ENCODE data around the gene COL9A3.

The COL9A3 gene

DNA sequence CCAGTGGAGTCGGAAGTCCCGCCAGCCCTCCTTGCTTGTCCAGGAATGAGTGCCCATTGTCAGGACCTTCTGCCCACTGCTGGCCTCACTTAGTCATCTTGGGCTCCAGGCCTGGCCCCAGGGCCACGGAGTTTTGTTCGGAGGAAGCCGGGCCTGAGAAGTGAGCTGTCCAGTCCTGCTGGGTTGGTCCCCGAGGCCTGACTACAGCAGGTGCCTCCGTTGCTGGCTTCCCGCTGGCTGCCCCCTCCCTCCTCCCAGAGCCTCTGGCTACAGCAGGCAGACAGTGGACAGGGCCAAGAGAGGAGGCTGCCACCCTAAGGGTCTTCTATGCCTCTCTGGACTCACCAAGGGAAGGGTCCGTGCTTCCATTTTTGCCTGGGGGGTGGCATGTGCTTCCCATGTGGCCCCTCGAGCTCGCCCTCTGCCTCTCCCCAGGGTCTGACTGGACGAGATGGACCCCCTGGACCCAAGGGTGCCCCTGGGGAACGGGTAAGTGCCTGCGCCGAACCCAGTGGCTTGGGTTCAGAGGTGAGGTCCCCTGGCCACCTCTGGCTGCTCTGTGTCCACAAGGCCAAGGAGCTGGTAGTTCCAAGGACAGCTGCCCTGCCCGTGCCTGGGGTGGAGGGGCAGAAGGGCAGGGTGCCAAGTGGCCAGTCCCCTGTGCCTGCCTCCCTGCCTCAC, 2.8 kb downstream of the COL9A3 start:
- TF ChIP-seq FOXM1 (IDR thresholded peaks at IDR 0.05; ENCODE audit: borderline replicate concordance, low read depth) (peak; percentile 8; the same call in 1 of the 2 replicates), YY1 (IDR thresholded peaks at IDR 0.05; ENCODE audit: low read depth) (peak; percentile 41; the same call in 1 of the 2 replicates), ZBTB7A (IDR thresholded peaks at IDR 0.05; ENCODE audit: low read depth) (peak; percentile 56), CREB1 (IDR thresholded peaks at IDR 0.05; ENCODE audit: low read depth) (no peak), TCF12 (IDR thresholded peaks at IDR 0.05; ENCODE audit: low read depth) (peak; percentile 74), TEAD4 (IDR thresholded peaks at IDR 0.05) (peak; percentile 81; the same call in 1 of the 2 replicates)
- TF ChIP-seq, protein P1, sequence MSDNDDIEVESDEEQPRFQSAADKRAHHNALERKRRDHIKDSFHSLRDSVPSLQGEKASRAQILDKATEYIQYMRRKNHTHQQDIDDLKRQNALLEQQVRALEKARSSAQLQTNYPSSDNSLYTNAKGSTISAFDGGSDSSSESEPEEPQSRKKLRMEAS (IDR thresholded peaks at IDR 0.05): 0 out of 2 replicates have a peak, but pooled peaks have one; percentile 5
- TF ChIP-seq, protein P2, sequence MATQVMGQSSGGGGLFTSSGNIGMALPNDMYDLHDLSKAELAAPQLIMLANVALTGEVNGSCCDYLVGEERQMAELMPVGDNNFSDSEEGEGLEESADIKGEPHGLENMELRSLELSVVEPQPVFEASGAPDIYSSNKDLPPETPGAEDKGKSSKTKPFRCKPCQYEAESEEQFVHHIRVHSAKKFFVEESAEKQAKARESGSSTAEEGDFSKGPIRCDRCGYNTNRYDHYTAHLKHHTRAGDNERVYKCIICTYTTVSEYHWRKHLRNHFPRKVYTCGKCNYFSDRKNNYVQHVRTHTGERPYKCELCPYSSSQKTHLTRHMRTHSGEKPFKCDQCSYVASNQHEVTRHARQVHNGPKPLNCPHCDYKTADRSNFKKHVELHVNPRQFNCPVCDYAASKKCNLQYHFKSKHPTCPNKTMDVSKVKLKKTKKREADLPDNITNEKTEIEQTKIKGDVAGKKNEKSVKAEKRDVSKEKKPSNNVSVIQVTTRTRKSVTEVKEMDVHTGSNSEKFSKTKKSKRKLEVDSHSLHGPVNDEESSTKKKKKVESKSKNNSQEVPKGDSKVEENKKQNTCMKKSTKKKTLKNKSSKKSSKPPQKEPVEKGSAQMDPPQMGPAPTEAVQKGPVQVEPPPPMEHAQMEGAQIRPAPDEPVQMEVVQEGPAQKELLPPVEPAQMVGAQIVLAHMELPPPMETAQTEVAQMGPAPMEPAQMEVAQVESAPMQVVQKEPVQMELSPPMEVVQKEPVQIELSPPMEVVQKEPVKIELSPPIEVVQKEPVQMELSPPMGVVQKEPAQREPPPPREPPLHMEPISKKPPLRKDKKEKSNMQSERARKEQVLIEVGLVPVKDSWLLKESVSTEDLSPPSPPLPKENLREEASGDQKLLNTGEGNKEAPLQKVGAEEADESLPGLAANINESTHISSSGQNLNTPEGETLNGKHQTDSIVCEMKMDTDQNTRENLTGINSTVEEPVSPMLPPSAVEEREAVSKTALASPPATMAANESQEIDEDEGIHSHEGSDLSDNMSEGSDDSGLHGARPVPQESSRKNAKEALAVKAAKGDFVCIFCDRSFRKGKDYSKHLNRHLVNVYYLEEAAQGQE (IDR thresholded peaks at IDR 0.05; ENCODE audit: low read depth): peak; percentile 61
- TF ChIP-seq, protein P3, sequence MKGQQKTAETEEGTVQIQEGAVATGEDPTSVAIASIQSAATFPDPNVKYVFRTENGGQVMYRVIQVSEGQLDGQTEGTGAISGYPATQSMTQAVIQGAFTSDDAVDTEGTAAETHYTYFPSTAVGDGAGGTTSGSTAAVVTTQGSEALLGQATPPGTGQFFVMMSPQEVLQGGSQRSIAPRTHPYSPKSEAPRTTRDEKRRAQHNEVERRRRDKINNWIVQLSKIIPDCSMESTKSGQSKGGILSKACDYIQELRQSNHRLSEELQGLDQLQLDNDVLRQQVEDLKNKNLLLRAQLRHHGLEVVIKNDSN (IDR thresholded peaks at IDR 0.05): no peak; the same call in 1 of the 2 replicates

DNA sequence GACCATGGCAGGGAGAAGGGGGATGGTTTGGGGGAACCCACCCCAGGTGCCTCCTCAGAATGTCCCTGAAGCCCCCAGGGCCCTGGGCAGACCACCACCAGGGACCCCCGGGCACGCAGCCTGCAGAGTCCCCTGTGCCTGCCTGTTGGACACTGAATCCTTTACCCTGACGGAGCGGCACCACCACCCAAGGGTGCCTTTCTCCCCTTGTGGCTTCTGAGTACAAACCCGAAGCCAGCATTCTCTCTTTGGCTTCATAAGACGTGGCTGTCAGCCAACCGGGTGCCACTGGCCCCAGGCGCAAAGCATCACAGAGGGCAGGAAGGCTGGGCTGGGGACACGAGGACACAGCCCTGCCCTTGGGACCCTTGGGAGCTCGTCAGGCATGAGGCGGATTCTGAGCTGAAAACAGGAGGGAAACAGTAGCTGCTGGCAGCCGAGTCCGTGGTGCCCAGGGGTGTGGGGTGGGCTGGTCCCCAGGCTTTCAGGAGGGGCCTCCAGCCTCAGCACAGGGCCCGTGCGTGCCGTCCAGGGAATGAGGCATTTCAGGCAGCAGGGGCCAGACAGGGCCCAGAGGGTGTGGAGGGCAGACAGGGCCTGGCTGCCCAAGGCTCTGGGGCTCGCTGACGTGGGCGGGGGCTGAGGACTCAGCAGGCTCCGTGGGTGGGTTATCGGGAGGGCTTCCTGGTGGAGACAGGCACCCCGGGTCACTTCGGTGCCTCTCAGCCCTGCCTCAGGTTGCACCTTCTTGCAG, 3.5 kb downstream of the COL9A3 start:
- TF ChIP-seq EGR1 (IDR thresholded peaks at IDR 0.05): peak; percentile 23; the same call in 1 of the 2 replicates
- no peak for TF ChIP-seq TCF12 (IDR thresholded peaks at IDR 0.05; ENCODE audit: low read depth)
- TF ChIP-seq, protein P1 (IDR thresholded peaks at IDR 0.05): 0 out of 2 replicates have a peak, but pooled peaks have one; percentile 22
- TF ChIP-seq FOXM1 (IDR thresholded peaks at IDR 0.05; ENCODE audit: borderline replicate concordance, low read depth): no peak

DNA sequence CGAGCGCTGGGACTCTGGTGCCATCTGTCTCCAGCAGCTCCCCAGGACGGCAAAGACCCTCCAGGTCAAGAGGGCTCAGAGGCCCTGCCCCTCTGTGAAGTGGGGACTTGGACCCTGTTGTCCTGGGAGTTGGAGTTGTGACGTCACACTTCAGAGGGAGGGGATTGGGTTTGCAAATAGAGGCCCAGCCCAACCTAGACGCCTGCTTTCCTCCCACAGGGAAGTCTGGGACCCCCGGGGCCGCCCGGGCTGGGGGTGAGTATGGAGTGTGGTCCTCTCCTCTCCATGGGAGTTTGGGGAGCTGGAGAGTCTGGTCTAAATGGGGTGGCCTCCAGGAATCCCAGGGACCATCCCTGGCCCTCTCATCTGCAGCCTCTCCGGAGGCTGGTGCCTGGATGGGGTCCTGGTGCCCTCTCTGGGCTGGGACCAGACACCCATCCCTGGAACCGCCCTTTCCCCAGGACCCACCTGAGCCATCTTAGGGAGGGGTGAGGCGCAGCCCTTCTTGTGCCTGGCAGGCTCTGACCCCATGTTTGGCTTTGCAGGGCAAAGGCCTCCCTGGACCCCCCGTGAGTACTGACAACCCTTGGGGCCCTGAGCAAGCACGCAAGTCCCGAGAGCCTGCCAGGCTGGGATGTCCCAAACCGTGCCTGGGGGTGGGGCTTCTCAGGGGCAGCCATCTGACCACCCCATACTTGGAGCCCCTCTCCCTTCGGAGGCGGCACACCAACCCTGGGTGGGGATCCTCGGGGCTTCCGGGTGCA, 4.3 kb downstream of the COL9A3 start:
- no peak for TF ChIP-seq TAF1 (IDR thresholded peaks at IDR 0.05; ENCODE audit: low read depth)
- no peak for TF ChIP-seq TCF12 (IDR thresholded peaks at IDR 0.05; ENCODE audit: low read depth)
- no peak for TF ChIP-seq NFIC (IDR thresholded peaks at IDR 0.05)
- TF ChIP-seq RAD21 (IDR thresholded peaks at IDR 0.05; ENCODE audit: low read depth): no peak
- TF ChIP-seq CREB1 (IDR thresholded peaks at IDR 0.05; ENCODE audit: low read depth): no peak
- no peak for TF ChIP-seq ZBTB7A (IDR thresholded peaks at IDR 0.05; ENCODE audit: low read depth)
- no peak for TF ChIP-seq TEAD4 (IDR thresholded peaks at IDR 0.05)
- no peak for TF ChIP-seq YY1 (IDR thresholded peaks at IDR 0.05; ENCODE audit: low read depth)
- TF ChIP-seq, protein P1 (IDR thresholded peaks at IDR 0.05): no peak
- TF ChIP-seq, protein P3 (IDR thresholded peaks at IDR 0.05): no peak
- no peak for TF ChIP-seq EGR1 (IDR thresholded peaks at IDR 0.05)
- TF ChIP-seq, protein P2 (IDR thresholded peaks at IDR 0.05; ENCODE audit: low read depth): no peak
- no peak for TF ChIP-seq EP300 (IDR thresholded peaks at IDR 0.05; ENCODE audit: borderline replicate concordance)
- TF ChIP-seq CEBPB (IDR thresholded peaks at IDR 0.05): no peak
- no peak for TF ChIP-seq FOXM1 (IDR thresholded peaks at IDR 0.05; ENCODE audit: borderline replicate concordance, low read depth)

DNA sequence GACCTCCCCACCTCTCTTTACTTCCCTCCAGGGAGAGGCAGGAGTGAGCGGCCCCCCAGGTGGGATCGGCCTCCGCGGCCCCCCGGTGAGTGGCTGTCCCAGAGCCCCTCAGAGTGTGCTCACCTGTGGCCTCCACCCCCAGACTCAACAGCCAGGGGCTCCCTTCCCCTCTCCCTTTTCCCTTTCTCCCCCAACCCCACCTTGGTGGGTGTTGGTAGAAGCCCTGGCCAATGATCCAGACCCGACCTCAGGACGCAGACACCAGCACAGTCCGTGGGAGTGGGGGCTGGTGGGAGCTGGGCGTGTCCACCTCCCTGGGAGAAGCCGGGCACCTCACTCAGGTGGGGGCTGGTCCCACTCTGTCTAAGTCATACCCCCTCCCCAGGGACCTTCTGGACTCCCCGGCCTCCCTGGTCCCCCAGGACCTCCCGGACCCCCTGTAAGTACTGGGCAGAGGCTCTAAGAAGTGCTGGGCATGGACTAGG, 4.9 kb downstream of the COL9A3 start:
- TF ChIP-seq YY1 (IDR thresholded peaks at IDR 0.05; ENCODE audit: low read depth) (no peak), ZBTB7A (IDR thresholded peaks at IDR 0.05; ENCODE audit: low read depth) (peak; percentile 26; the same call in 1 of the 2 replicates)

DNA sequence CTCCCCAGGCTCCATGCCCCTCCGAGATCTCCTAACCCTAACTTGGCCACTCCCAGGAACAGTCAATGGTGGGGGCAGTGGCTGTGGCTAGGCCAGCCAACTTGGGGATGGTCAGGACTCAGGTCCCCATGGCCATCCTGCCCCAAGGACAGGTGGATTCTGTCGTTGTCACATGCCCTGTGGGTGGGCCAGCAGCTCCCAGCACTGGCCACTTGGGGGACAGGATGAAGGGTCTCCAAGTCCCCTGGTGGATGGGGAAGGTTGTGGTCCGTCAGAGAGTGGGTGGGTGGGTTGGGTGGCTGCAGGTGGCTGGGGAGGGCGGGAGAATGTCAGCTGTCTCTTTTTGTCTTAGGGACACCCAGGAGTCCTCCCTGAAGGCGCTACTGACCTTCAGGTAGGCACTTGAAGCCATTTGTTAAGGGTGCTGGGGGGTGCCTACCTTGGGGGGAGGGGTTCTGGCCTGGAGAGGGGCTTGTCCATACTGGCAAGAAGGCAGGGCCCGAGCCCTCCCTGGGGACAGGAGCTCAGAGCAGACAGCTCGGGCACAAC, 5.5 kb downstream of the COL9A3 start:
- TF ChIP-seq, protein P1 (IDR thresholded peaks at IDR 0.05): no peak
- TF ChIP-seq, protein P2 (IDR thresholded peaks at IDR 0.05; ENCODE audit: low read depth): no peak
- TF ChIP-seq TAF1 (IDR thresholded peaks at IDR 0.05; ENCODE audit: low read depth): no peak
- TF ChIP-seq RAD21 (IDR thresholded peaks at IDR 0.05; ENCODE audit: low read depth): no peak
- TF ChIP-seq ZBTB7A (IDR thresholded peaks at IDR 0.05; ENCODE audit: low read depth): no peak
- TF ChIP-seq, protein P3 (IDR thresholded peaks at IDR 0.05): no peak
- TF ChIP-seq NFIC (IDR thresholded peaks at IDR 0.05): no peak
- no peak for TF ChIP-seq EGR1 (IDR thresholded peaks at IDR 0.05)
- no peak for TF ChIP-seq TEAD4 (IDR thresholded peaks at IDR 0.05)
- no peak for TF ChIP-seq TCF12 (IDR thresholded peaks at IDR 0.05; ENCODE audit: low read depth)
- TF ChIP-seq EP300 (IDR thresholded peaks at IDR 0.05; ENCODE audit: borderline replicate concordance): no peak
- TF ChIP-seq FOXM1 (IDR thresholded peaks at IDR 0.05; ENCODE audit: borderline replicate concordance, low read depth): no peak
- TF ChIP-seq YY1 (IDR thresholded peaks at IDR 0.05; ENCODE audit: low read depth): no peak
- no peak for TF ChIP-seq CEBPB (IDR thresholded peaks at IDR 0.05)
- TF ChIP-seq CREB1 (IDR thresholded peaks at IDR 0.05; ENCODE audit: low read depth): no peak
